Panc1 (cell line): ENCODE results near the gene SLAMF7. TPM values are rescaled to one million over a fixed set of nuclear protein-coding genes. Genes with fewer than 3 reads are reported as not detected.

ENCODE experiments used
- ATAC-seq: fragments of 200-7000 bp; cut with Tn5 transposase; 2 replicates; pipeline ENCODE4 v1.9.1; 2020; ENCODE audit warnings: mild to moderate bottlenecking, moderate library complexity
- BruUV-seq: library from RNA; stranded (reverse); fragments of 400-500 nt; replicated peaks from 2 replicates; lab custom pipeline; 2021; lab: Mats Ljungman, UMichigan
- CTCF ChIA-PET: fragments of 300-600 bp; sonication (Branson Sonifier 250); formaldehyde crosslinking; loops from one replicate; lab custom pipeline; 2022; ENCODE audit warnings: antibody characterized with exemption; lab: Charles Lee
- POLR2A ChIA-PET: fragments of 300-600 bp; sonication (Branson Sonifier 250); formaldehyde crosslinking; loops from one replicate; lab custom pipeline; 2022; ENCODE audit warnings: antibody characterized with exemption; lab: Charles Lee
- DNase-seq: peaks from one replicate; pipeline ENCODE4 v3.0.0-alpha.2; 2010; ENCODE audit warnings: low read depth, low spot score
- H3K27ac ChIP-seq: 2 replicates; pipeline ENCODE4 v1.5.1; 2011; ENCODE audit warnings: mild to moderate bottlenecking, low read length, inconsistent platforms
- H3K27me3 ChIP-seq: fragments of 200-500 bp; sonication (Bioruptor generic); 2 replicates; pipeline ENCODE4 v1.6.0; 2014; ENCODE audit warnings: low read length, inconsistent platforms; ENCODE audit not compliant: control insufficient read depth, insufficient read depth
- H3K36me3 ChIP-seq: fragments of 200-500 bp; sonication (Bioruptor generic); 2 replicates; pipeline ENCODE4 v1.5.1; 2014; ENCODE audit warnings: inconsistent platforms, mild to moderate bottlenecking, low read length, moderate library complexity; ENCODE audit not compliant: control insufficient read depth, insufficient read depth
- H3K4me1 ChIP-seq: 2 replicates; pipeline ENCODE4 v1.5.1; 2011; ENCODE audit warnings: inconsistent platforms, mild to moderate bottlenecking, low read length, moderate library complexity; ENCODE audit not compliant: control insufficient read depth, insufficient read depth
- H3K4me3 ChIP-seq, 2 experiments: 2 replicates each; pipeline ENCODE4 v1.5.1; 2011 to 2012; ENCODE audit warnings: low read depth in 2 of 2, low read length in 2 of 2, mild to moderate bottlenecking in 2 of 2, inconsistent platforms in 1 of 2, moderate library complexity in 1 of 2
- H3K9me3 ChIP-seq: fragments of 200-500 bp; sonication (Bioruptor generic); 2 replicates; pipeline ENCODE4 v1.5.1; 2014; ENCODE audit warnings: low read depth, mild to moderate bottlenecking, inconsistent platforms, low read length, moderate library complexity; ENCODE audit not compliant: control insufficient read depth, insufficient read depth
- POLR2AphosphoS5 ChIP-seq: IDR thresholded peaks from 2 replicates; pipeline ENCODE4 v1.6.1; 2012; ENCODE audit warnings: mild to moderate bottlenecking, low read depth, low read length, moderate library complexity
- SIN3A ChIP-seq: IDR thresholded peaks from 2 replicates; pipeline ENCODE4 v1.6.1; 2012; ENCODE audit warnings: low read depth, mild to moderate bottlenecking, low read length, moderate library complexity, borderline replicate concordance; ENCODE audit not compliant: insufficient read depth
- TCF7L2 ChIP-seq: IDR thresholded peaks from 2 replicates; pipeline ENCODE4 v1.6.1; 2011; ENCODE audit warnings: mild to moderate bottlenecking, low read depth, low read length, inconsistent platforms
- in situ Hi-C: cut with HindIII; loops from 2 replicates; pipeline ENCODE4 v1.10.0; 2016; ENCODE audit warnings: low sequenced_read_pairs, low pct_unique_long_range_greater_than_20kb
- intact Hi-C: fragments of 100-400 bp; cut with micrococcal nuclease; formaldehyde crosslinking; loops from one replicate; pipeline ENCODE4 v1.10.0; 2022; ENCODE audit not compliant: unreplicated experiment
- total RNA-seq: library from RNA; stranded (reverse); gene quantifications from one replicate; pipeline ENCODE4 v1.2.1, GENCODE V29; 2021; ENCODE audit not compliant: unreplicated experiment
- TF ChIP-seq, protein P1 (sequence below): fragments of 450-650 bp; IDR thresholded peaks from 2 replicates; pipeline ENCODE4 v1.5.1; 2017; ENCODE audit warnings: mild to moderate bottlenecking
- TF ChIP-seq, protein P2 (sequence below), 2 experiments: IDR thresholded peaks; 2 replicates each; pipeline ENCODE4 v1.6.1; 2011 to 2012; ENCODE audit warnings: low read depth in 2 of 2, control low read depth in 1 of 2, low read length in 1 of 2, mild to moderate bottlenecking in 1 of 2, moderate library complexity in 1 of 2; ENCODE audit not compliant: insufficient read depth in 1 of 2

SLAMF7 gene
- total RNA-seq, 1 experiment from 2014 or later: 0.21 TPM

DNA sequence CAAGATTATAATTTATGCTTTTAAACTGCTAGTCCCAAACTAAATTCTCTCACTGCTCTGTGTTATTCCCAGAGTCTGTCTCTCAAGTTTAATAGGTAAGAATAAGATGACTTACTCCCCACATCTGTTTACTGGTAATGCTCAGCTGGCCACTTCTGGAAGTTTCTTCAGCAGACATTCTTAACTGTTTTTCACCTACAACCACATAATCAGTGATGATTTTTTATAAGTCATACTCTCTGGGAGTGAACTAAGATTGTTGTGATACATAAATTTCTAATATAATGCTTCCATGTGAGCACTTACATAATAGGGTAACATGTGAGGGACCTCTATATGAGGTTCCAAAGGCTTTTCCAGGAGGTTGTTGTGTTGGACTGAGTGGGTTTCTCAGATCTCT is 8.7 kb downstream of the SLAMF7 start:
- CTCF ChIA-PET: no interaction called here
- intact Hi-C loops: no loop called here
- TF ChIP-seq TCF7L2 (no peak), POLR2AphosphoS5 (no peak), SIN3A (no peak)
- TF ChIP-seq, protein P1, sequence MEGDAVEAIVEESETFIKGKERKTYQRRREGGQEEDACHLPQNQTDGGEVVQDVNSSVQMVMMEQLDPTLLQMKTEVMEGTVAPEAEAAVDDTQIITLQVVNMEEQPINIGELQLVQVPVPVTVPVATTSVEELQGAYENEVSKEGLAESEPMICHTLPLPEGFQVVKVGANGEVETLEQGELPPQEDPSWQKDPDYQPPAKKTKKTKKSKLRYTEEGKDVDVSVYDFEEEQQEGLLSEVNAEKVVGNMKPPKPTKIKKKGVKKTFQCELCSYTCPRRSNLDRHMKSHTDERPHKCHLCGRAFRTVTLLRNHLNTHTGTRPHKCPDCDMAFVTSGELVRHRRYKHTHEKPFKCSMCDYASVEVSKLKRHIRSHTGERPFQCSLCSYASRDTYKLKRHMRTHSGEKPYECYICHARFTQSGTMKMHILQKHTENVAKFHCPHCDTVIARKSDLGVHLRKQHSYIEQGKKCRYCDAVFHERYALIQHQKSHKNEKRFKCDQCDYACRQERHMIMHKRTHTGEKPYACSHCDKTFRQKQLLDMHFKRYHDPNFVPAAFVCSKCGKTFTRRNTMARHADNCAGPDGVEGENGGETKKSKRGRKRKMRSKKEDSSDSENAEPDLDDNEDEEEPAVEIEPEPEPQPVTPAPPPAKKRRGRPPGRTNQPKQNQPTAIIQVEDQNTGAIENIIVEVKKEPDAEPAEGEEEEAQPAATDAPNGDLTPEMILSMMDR: no peak
- TF ChIP-seq, protein P2, sequence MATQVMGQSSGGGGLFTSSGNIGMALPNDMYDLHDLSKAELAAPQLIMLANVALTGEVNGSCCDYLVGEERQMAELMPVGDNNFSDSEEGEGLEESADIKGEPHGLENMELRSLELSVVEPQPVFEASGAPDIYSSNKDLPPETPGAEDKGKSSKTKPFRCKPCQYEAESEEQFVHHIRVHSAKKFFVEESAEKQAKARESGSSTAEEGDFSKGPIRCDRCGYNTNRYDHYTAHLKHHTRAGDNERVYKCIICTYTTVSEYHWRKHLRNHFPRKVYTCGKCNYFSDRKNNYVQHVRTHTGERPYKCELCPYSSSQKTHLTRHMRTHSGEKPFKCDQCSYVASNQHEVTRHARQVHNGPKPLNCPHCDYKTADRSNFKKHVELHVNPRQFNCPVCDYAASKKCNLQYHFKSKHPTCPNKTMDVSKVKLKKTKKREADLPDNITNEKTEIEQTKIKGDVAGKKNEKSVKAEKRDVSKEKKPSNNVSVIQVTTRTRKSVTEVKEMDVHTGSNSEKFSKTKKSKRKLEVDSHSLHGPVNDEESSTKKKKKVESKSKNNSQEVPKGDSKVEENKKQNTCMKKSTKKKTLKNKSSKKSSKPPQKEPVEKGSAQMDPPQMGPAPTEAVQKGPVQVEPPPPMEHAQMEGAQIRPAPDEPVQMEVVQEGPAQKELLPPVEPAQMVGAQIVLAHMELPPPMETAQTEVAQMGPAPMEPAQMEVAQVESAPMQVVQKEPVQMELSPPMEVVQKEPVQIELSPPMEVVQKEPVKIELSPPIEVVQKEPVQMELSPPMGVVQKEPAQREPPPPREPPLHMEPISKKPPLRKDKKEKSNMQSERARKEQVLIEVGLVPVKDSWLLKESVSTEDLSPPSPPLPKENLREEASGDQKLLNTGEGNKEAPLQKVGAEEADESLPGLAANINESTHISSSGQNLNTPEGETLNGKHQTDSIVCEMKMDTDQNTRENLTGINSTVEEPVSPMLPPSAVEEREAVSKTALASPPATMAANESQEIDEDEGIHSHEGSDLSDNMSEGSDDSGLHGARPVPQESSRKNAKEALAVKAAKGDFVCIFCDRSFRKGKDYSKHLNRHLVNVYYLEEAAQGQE (IDR thresholded peaks at IDR 0.05; ENCODE audit: insufficient read depth in 1 of 2, low read depth in 2 of 2, low read length in 1 of 2): no peak
- BruUV-seq: no TSS peak
- POLR2A ChIA-PET: no interaction called here
- no peaks in the 10 kb centered on the region for H3K9me3 ChIP-seq
- no peak overlapping the region for H3K4me3 ChIP-seq
- H3K27ac ChIP-seq: no peak overlapping the region
- H3K27me3 ChIP-seq: peaks cover 18% of the 10 kb centered on the region
- ATAC-seq: no peak
- in situ Hi-C loops: no loop called here
- DNase-seq: no peak
- H3K4me1 ChIP-seq: no peaks in the 10 kb centered on the region
- H3K36me3 ChIP-seq: no peaks in the 10 kb centered on the region

GRCh38 chr1:160748181-160748877 is 9.3 kb downstream of the SLAMF7 start:
- H3K36me3 ChIP-seq: no peaks in the 10 kb centered on the region
- DNase-seq (no peak), ATAC-seq (no peak)
- in situ Hi-C loops (no loop called here), intact Hi-C loops (no loop called here)
- peaks cover 18% of the 10 kb centered on the region for H3K27me3 ChIP-seq
- H3K4me1 ChIP-seq: no peaks in the 10 kb centered on the region
- no peak for TF ChIP-seq SIN3A
- TF ChIP-seq, protein P2 (IDR thresholded peaks at IDR 0.05; ENCODE audit: insufficient read depth in 1 of 2, low read depth in 2 of 2, low read length in 1 of 2): no peak
- TF ChIP-seq, protein P1: peak; percentile 40
- TF ChIP-seq TCF7L2: no peak
- TF ChIP-seq POLR2AphosphoS5: no peak
- BruUV-seq: no TSS peak
- H3K27ac ChIP-seq: no peak overlapping the region
- no peak overlapping the region for H3K4me3 ChIP-seq
- CTCF ChIA-PET: no interaction called here
- POLR2A ChIA-PET: no interaction called here
- H3K9me3 ChIP-seq: no peaks in the 10 kb centered on the region
